Activated T-helper 17 cell treated with anti-CD3 and anti-CD28 coated beads, Interleukin-2, amount 50 U/mL, for 72 hours (primary cell): ENCODE results near the gene FZD10. TPM values are rescaled to one million over a fixed set of nuclear protein-coding genes. Genes with fewer than 3 reads are reported as not detected.

Experiments
- ATAC-seq: fragments of 150-1000 bp; cut with Tn5 transposase; replicated peaks from 2 replicates; pipeline ENCODE4 v1.10.0; 2021; ENCODE audit warnings: mild to moderate bottlenecking, moderate library complexity
- H3K27ac Mint-ChIP-seq: one replicate; pipeline ENCODE4 v1.8.0; 2022; ENCODE audit warnings: mixed read lengths
- H3K27me3 Mint-ChIP-seq: one replicate; pipeline ENCODE4 v1.8.0; 2022; ENCODE audit warnings: mixed read lengths
- H3K36me3 Mint-ChIP-seq: one replicate; pipeline ENCODE4 v1.8.0; 2022; ENCODE audit warnings: low read depth, mild to moderate bottlenecking, mixed read lengths
- H3K4me1 Mint-ChIP-seq: one replicate; pipeline ENCODE4 v1.8.0; 2022; ENCODE audit warnings: mixed read lengths
- H3K4me3 Mint-ChIP-seq: one replicate; pipeline ENCODE4 v1.8.0; 2022; ENCODE audit warnings: mild to moderate bottlenecking, mixed read lengths
- H3K9me3 Mint-ChIP-seq: one replicate; pipeline ENCODE4 v1.8.0; 2022; ENCODE audit warnings: mixed read lengths
- total RNA-seq, 2 donors: library from RNA; stranded (reverse); gene quantifications; one replicate each; pipeline ENCODE4 v1.2.3, GENCODE V29; 2022

FZD10 gene
- total RNA-seq, 2 donors from 2014 or later: not detected

DNA sequence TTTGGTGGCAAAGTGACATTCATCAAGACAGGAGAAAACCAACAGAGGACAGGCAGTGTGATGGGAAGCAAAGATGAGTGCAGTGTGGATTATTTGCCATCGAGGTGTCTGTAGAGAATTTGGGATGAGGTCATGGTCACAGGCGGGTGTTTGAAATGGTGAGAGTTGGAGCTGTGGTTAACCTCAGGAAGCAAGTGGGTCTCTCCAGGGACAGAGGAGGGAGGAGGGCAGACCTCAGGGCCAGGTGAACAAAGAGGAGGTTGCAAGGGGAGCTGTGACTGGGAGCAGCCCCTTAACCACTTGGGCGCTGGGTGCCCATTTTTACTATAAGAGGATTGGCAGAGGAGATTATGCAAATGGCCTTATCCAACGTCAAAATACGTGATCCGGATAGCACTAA, 7.0 kb downstream of the FZD10 start:
- H3K27me3 Mint-ChIP-seq: peaks cover 24% of the 10 kb centered on the region
- ATAC-seq: no peak
- no peaks in the 10 kb centered on the region for H3K9me3 Mint-ChIP-seq
- no peak overlapping the region for H3K27ac Mint-ChIP-seq
- no peaks in the 10 kb centered on the region for H3K4me1 Mint-ChIP-seq
- no peaks in the 10 kb centered on the region for H3K36me3 Mint-ChIP-seq
- H3K4me3 Mint-ChIP-seq: no peak overlapping the region

DNA sequence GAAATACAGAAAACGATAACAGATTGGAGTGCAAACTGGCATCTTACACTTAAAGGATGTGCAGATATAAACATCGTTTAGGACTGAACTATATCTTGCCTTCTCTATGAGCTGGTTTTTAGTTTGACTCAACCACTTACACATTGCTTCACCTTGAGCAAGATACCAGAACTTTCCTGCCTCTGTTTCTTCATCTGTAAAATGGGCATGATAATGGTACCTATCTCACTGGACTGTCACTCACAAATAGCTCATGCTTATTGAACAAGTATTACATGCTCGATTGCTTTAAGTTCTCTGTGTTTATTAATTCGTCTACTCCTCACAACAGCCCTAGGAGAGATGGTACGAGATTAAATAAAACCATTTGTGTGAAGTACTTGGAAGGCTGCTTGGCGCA, 7.7 kb downstream of the FZD10 start:
- H3K36me3 Mint-ChIP-seq: no peaks in the 10 kb centered on the region
- no peak for ATAC-seq
- H3K27ac Mint-ChIP-seq: no peak overlapping the region
- H3K4me1 Mint-ChIP-seq: no peaks in the 10 kb centered on the region
- no peaks in the 10 kb centered on the region for H3K9me3 Mint-ChIP-seq
- peaks cover 24% of the 10 kb centered on the region for H3K27me3 Mint-ChIP-seq
- no peak overlapping the region for H3K4me3 Mint-ChIP-seq

DNA sequence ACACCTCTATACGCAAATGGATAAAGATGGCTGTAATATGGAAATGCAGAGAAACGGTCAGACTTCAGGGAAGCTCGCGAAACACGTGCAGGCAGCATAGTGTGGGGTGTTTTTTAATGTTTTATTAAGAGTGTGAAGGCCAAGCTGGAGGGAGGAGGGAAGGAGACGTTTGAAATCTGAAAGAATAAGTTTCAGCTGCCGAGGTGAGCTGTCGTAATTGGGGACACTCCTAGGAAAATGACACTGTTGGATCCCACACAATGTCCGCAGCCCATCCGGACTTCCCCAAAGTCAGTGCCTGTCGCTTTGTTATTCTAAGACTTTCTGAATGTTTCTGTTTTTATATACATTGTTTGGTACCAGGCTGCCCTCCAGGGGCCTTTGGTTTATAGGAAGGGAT, 8.3 kb downstream of the FZD10 start:
- H3K4me1 Mint-ChIP-seq: no peaks in the 10 kb centered on the region
- H3K27ac Mint-ChIP-seq: no peak overlapping the region
- H3K9me3 Mint-ChIP-seq: no peaks in the 10 kb centered on the region
- H3K4me3 Mint-ChIP-seq: no peak overlapping the region
- H3K27me3 Mint-ChIP-seq: peaks cover 19% of the 10 kb centered on the region
- no peaks in the 10 kb centered on the region for H3K36me3 Mint-ChIP-seq
- ATAC-seq: no peak

GRCh38 chr12:130177635-130178242, 15.5 kb downstream of the FZD10 start:
- H3K27ac Mint-ChIP-seq: no peak overlapping the region
- no peaks in the 10 kb centered on the region for H3K27me3 Mint-ChIP-seq
- no peak for ATAC-seq

GRCh38 chr12:130178282-130178681, 16.0 kb downstream of the FZD10 start:
- Mint-ChIP-seq H3K36me3 (no peaks in the 10 kb centered on the region), H3K27me3 (no peaks in the 10 kb centered on the region), H3K4me1 (no peaks in the 10 kb centered on the region), H3K9me3 (peaks cover 8% of the 10 kb centered on the region), H3K4me3 (no peak overlapping the region), H3K27ac (no peak overlapping the region)
- no peak for ATAC-seq

More at GRCh38 chr12:130177635-130178242, 15.5 kb downstream of the FZD10 start:
- Mint-ChIP-seq H3K4me1 (no peaks in the 10 kb centered on the region), H3K9me3 (peaks cover 6% of the 10 kb centered on the region), H3K4me3 (no peak overlapping the region), H3K36me3 (no peaks in the 10 kb centered on the region)

GRCh38 chr12:130179191-130179590, 16.9 kb downstream of the FZD10 start:
- H3K4me1 Mint-ChIP-seq: no peaks in the 10 kb centered on the region
- H3K27me3 Mint-ChIP-seq: no peaks in the 10 kb centered on the region
- H3K36me3 Mint-ChIP-seq: no peaks in the 10 kb centered on the region
- ATAC-seq: no peak
- H3K9me3 Mint-ChIP-seq: peaks cover 8% of the 10 kb centered on the region
- H3K4me3 Mint-ChIP-seq: no peak overlapping the region
- H3K27ac Mint-ChIP-seq: no peak overlapping the region

- no peak for ATAC-seq
- Mint-ChIP-seq H3K36me3 (no peaks in the 10 kb centered on the region), H3K27ac (no peak overlapping the region), H3K4me1 (no peaks in the 10 kb centered on the region), H3K27me3 (no peaks in the 10 kb centered on the region), H3K9me3 (peaks cover 8% of the 10 kb centered on the region), H3K4me3 (no peak overlapping the region)
These were observed 17.4 kb downstream of the FZD10 start for GRCh38 chr12:130179621-130180020.

DNA sequence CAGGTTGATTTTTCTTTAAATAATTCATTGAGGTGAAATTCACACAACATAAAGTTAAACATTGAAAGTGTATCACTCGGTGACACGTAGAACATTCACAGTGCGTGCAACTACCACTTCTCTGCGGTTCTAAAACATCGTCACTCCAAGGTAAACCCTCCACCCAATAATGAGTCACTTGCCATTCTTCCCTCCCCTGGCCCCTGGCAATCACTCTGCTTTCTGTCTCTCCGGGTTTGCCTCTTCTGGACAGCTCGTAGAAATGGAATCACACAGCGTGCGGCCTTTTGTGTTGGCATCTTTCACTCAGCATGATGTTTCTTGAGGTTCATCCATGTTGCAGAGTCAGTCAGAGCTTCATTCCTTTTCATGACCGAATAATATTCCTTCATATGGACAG, 18.9 kb downstream of the FZD10 start:
- no peak for ATAC-seq
- no peaks in the 10 kb centered on the region for H3K36me3 Mint-ChIP-seq
- H3K27ac Mint-ChIP-seq: no peak overlapping the region
- no peak overlapping the region for H3K4me3 Mint-ChIP-seq
- no peaks in the 10 kb centered on the region for H3K4me1 Mint-ChIP-seq
- H3K9me3 Mint-ChIP-seq: peaks cover 8% of the 10 kb centered on the region
- no peaks in the 10 kb centered on the region for H3K27me3 Mint-ChIP-seq

- Mint-ChIP-seq H3K4me3 (no peak overlapping the region), H3K9me3 (peaks cover 8% of the 10 kb centered on the region)
These were observed 21.5 kb downstream of the FZD10 start for GRCh38 chr12:130183585-130184370.

GRCh38 chr12:130184404-130185090, 22.3 kb downstream of the FZD10 start:
- Mint-ChIP-seq H3K27me3 (no peaks in the 10 kb centered on the region), H3K4me3 (no peak overlapping the region), H3K9me3 (peaks cover 8% of the 10 kb centered on the region), H3K27ac (no peak overlapping the region), H3K36me3 (no peaks in the 10 kb centered on the region), H3K4me1 (no peaks in the 10 kb centered on the region)
- ATAC-seq: no peak

More at GRCh38 chr12:130183585-130184370, 21.5 kb downstream of the FZD10 start:
- no peak for ATAC-seq
- no peaks in the 10 kb centered on the region for H3K27me3 Mint-ChIP-seq
- no peak overlapping the region for H3K27ac Mint-ChIP-seq
- H3K4me1 Mint-ChIP-seq: no peaks in the 10 kb centered on the region
- no peaks in the 10 kb centered on the region for H3K36me3 Mint-ChIP-seq

GRCh38 chr12:130185455-130186391, 23.5 kb downstream of the FZD10 start:
- Mint-ChIP-seq H3K27ac (no peak overlapping the region), H3K27me3 (no peaks in the 10 kb centered on the region), H3K9me3 (peaks cover 8% of the 10 kb centered on the region), H3K4me3 (no peak overlapping the region), H3K4me1 (no peaks in the 10 kb centered on the region), H3K36me3 (no peaks in the 10 kb centered on the region)
- ATAC-seq: no peak

GRCh38 chr12:130186651-130187268, 24.5 kb downstream of the FZD10 start:
- Mint-ChIP-seq H3K9me3 (peaks cover 4% of the 10 kb centered on the region), H3K27me3 (no peaks in the 10 kb centered on the region), H3K4me1 (no peaks in the 10 kb centered on the region), H3K36me3 (no peaks in the 10 kb centered on the region), H3K4me3 (no peak overlapping the region), H3K27ac (no peak overlapping the region)
- ATAC-seq: no peak

- H3K4me3 Mint-ChIP-seq: no peak overlapping the region
- no peaks in the 10 kb centered on the region for H3K9me3 Mint-ChIP-seq
- ATAC-seq: no peak
- H3K27me3 Mint-ChIP-seq: no peaks in the 10 kb centered on the region
- no peaks in the 10 kb centered on the region for H3K4me1 Mint-ChIP-seq
- H3K36me3 Mint-ChIP-seq: no peaks in the 10 kb centered on the region
- no peak overlapping the region for H3K27ac Mint-ChIP-seq
These were observed 30.5 kb downstream of the FZD10 start for GRCh38 chr12:130192642-130193345.
